ENCODE results near the gene SERPINE1.
"Not testable (repeated sequence)": the region's sequence is repeated elsewhere in the genome, so short reads cannot be mapped to it uniquely, and the experiment has no call there.

The SERPINE1 gene

GRCh38 chr7:101103701-101104100 lies 23.2 kb upstream of the SERPINE1 start:
- not testable (repeated sequence) for DNase-seq

DNA sequence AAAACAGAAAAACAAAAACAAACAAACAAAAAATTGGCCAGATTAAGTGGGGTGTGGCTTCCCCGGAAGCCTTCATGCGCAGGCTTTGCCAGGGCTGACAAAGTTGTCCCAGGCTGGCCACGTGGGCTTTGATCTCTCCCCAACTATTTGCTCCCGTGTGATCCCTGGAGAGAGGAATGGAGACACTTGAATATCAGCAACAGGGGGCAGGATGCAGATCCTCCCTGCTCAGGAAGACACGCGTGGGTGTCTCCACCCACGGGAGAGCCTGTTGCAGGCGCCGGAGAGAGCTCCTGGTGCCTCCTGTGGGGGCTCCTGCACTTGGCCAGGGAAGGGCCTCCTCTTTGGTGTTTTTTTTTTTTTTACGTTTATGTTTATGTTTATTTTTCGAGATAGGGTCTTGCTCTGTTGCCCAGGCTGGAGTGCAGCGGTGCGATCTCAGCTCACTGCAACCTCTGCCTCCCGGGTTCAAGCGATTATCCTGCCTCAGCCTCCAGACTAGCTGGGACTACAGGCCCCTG lies 22.7 kb upstream of the SERPINE1 start:
- DNase-seq: no peak

DNA sequence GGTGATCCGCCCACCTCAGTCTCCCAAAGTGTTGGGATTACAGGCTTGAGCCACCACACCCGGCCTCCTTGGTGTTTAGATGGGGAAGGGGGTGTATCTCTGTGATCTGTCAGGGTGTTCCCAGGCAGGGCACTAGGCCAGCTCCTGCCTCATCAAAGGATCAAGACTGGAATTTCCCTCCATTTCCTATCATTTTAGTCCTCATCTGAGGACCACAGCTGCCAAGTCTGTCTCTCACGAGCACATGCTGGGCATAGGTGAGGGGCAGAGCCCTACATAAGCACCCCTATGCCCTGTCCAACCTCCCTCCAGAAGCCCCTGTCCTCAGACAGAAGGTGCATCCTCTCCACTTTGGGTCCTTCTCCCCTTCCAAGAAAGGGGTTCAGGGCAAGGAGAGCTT lies 22.1 kb upstream of the SERPINE1 start:
- no peak for DNase-seq

DNA sequence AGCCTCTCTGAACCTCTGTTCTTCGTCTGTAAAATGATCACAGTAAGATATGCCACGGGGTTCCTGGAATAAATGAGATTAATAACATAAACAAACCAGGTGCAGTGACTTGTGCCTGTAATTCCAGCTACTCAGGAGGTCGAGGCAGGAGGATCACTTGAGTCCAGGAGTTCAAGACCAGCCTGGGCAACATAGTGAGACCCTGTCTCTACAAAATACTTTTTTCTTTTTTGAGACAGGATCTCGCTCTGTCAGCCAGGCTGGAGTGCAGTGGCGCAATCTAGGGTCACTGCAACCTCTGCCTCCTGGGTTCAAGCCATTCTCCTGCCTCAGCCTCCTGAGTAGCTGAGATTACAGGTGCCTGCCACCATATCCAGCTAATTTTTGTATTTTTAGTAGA lies 21.7 kb upstream of the SERPINE1 start:
- DNase-seq: not testable (repeated sequence)

DNA sequence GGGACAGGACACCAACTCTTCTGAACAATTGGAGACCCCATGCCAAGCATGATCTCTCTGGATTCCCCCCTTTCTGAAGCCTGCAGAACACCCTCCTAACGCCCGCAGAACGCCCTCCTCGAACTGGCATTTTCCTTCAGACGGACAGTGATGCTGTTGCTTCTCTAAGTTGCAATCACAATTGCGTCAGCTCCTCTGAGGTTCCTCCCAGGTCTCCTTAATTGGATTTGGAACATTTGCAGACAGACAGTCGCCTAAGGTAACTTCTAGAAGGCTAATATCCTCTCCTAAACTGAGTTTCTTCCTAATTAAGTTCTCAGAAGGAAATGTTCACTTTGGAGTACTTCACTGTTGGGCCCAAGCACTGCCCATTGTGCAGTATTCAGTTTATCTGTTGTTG lies 20.5 kb upstream of the SERPINE1 start:
- no peak for DNase-seq

GRCh38 chr7:101108330-101108857 lies 18.5 kb upstream of the SERPINE1 start:
- DNase-seq: no peak

DNA sequence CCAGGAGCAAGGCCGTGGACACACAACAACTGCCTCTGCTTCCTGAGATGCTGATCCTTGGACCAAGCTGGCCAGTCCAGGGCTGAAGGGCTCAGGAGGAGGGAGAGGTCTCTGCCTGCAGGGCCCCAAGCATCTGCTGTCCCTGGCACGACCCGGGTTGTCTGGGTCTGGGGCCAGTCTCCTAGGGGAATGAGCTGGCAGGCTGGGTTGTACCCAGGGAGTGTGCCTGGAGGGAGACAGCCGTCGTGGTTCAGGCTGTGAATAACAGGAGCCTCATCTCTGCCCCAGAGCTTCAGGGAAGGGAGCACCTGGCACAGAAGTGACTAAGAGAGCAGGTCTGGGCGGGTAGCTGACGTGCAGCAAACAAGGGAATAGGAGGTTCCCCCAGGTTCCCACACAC lies 17.9 kb upstream of the SERPINE1 start:
- DNase-seq: no peak

DNA sequence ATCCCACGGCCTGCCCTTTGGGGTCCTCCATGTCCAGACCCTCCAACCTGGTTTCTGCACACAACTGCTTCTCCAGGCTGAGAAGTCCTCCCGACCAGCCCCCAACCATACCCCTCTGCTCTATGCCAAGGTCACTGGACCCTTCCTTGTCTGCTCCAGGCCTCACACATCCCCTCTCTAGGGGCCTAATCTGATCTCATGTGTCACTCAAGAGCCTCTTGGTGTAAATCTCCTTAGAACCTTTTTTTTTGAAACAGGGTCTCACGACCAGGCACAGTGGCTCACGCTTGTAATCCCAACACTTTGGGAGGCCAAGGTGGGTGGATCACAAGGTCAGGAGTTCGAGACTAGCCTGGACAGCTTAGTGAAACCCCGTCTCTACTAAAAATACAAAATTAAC lies 17.5 kb upstream of the SERPINE1 start:
- no peak for DNase-seq

DNA sequence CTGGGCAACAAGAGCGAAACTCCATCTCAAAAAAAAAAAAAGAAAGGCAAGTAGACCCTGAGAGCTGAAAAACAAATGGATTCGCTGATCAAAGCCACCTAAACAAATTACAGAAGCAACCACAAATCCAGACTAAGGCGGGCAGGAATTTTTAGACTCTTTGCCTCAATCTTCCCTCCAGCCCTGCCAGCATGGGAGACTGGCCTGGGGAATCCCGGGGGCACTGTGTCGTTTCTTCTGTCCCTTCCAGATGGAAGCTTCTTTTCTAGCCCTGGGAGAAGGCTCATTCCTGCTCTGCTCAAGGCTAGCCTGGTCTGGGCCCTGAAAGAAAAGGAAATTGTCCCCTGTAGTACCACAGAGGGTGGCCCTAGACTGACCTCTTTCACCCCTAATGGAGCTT lies 15.6 kb upstream of the SERPINE1 start:
- DNase-seq: no peak

- DNase-seq: no peak
These were observed 14.7 kb upstream of the SERPINE1 start for GRCh38 chr7:101112233-101112632.

DNA sequence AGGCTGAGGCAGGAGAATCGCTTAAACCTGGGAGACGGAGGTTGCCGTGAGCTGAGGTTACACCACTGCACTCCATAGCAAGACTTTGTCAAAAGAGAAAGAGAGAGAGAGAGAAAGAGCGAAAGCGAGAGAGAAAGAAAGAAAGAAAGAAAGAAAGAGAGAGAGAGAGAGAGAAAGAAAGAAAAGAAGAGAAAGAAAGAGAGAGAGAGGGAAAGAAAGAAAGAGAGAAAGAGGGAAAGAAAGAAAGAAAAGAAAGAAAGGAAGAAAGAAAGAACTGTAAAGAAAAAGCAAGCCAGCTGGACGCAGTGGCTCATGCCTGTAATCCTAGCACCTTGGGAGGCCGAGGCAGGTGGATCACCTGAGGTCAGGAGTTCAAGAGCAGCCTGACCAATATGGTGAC lies 13.8 kb upstream of the SERPINE1 start:
- not testable (repeated sequence) for DNase-seq

DNA sequence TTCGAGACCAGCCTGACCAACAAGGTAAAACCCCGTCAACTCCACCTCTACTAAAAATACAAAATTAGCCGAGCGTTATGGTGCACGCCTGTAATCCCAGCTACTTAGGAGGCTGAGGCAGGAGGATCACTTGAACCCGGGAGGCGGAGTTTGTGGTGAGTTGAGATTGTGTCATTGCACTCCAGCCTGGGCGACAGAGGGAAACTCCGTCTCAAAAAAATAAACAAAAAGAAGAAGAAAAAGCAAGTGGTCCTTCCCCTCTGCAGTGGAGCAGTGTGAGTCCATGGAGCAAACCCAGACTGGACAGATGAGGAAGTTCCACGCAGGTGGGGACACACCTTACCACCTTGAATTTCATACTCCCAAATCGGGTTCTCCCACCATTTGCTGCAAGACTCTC lies 13.1 kb upstream of the SERPINE1 start:
- no peak for DNase-seq

DNA sequence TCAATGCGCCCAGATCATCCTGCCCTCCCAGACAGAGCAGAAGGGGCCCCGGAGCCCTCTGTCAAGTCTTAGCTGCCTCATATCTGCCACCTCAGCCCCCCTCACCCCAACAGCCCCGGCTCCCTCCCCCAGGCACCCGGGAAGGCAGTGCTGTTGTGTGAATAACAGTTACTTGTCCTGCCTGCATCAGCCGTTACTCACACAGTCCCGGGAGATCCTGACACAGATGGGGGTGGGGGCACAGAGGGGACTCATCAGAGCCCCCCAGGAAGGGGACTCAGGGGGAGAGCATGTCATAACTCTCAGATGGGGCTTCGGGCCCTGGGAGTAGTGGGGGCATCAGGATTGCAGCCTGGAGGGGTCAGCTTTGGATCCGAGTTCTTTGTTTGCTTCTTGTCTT lies 12.4 kb upstream of the SERPINE1 start:
- DNase-seq: no peak

- DNase-seq: no peak
These were observed 11.7 kb upstream of the SERPINE1 start for GRCh38 chr7:101115215-101115614.

DNA sequence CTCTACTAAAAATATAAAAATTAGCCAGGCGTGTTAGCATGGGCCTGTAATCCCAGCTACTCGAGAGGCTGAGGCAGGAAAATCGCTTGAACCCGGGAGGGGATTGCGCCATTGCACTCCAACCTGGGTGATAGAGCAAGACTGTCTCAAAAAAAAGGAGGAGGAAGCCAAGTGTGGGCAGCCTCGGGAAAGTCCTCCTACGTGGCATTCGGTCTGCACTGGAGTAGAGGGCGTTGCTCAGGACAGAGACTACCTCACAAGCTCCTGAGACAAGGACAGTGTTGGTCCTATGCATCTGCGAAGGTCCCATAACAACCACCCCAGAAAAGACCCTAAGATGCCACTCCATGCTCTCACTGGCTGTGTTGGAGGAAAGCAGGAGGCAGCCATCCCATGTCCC lies 10.0 kb upstream of the SERPINE1 start:
- DNase-seq: no peak

GRCh38 chr7:101118856-101119255 lies 8.0 kb upstream of the SERPINE1 start:
- DNase-seq: no peak

GRCh38 chr7:101119876-101120275 lies 7.0 kb upstream of the SERPINE1 start:
- no peak for DNase-seq

DNA sequence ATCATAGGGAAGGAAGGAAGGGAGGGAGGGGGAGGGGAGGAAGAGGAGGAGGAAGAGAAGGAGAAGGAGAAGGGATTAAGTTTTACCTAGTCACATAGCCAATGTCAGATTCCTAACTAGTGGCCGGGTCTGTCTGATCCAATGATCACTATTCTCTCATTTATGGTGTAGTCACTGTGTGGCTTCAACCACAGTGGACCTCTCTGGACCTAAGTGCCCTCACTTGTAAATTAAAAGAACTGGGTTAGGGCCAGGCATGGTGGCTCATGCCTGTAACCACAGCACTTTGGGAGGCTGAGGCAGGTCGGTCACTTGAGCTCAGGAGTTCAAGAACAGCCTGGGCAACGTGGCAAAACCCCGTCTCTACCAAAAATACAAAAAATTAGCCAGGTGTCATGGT lies 6.6 kb upstream of the SERPINE1 start:
- DNase-seq: no peak

GRCh38 chr7:101121631-101121990 lies 5.3 kb upstream of the SERPINE1 start:
- not testable (repeated sequence) for DNase-seq

GRCh38 chr7:101121991-101122932 lies 4.6 kb upstream of the SERPINE1 start:
- no peak for DNase-seq

DNA sequence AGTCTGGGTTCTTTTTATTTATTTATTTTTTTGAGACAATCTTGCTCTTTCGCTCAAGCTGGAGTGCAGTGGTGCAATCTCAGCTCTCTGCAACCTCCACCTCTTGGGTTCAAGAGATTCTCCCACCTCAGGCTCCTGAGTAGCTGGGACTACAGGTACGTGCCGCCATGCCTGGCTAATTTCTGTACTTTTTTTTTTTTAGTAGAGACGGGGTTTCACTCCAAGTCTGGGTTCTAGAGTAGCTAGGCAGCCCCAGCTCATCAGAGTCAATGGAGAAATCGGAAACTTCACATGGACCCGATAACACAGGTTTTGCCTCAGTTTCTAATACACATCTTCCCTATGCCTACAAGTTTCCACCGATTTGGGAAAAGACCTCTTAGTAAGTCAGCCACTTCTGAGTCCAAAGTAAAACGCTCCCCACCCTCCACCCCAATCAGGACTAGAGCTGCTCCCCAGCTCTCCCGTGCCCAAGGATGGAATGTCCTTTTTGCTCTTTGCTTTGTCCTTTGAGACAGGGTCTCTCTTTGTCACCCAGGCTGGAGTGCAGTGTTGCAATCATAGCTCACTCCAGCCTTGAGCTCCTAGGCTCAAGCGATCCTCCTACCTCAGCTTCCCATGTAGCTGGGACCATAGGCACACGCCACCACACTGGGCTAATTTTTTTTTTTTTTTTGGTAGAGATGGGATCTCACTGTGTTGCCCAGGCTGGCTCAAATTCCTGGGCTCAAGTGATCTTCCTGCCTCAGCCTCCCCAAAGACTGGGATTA lies 3.8 kb upstream of the SERPINE1 start:
- DNase-seq: no peak

GRCh38 chr7:101123703-101124068 lies 3.2 kb upstream of the SERPINE1 start:
- DNase-seq: no peak

GRCh38 chr7:101124376-101125056 lies 2.4 kb upstream of the SERPINE1 start:
- no peak for DNase-seq

Data from NCI-H2171 (cell line).